PC-3 (cell line): ENCODE data around the gene MRPL41. TPM values are rescaled to one million over a fixed set of nuclear protein-coding genes. Genes with fewer than 3 reads are reported as not detected.
A peak's percentile ranks its signal among the peaks of the same experiment; 100 is the strongest.

Experiments used
- ATAC-seq: fragments of 200-7000 bp; cut with Tn5 transposase; 2 replicates; pipeline ENCODE4 v1.9.1; 2020; ENCODE audit warnings: mild to moderate bottlenecking, moderate library complexity
- Bru-seq: library from RNA; stranded (reverse); fragments of 400-500 nt; gene quantifications from one replicate; lab custom pipeline; 2021; lab: Mats Ljungman, UMichigan
- BruChase-seq, 2 experiments: library from RNA; stranded (reverse); fragments of 400-500 nt; gene quantifications; one replicate each; lab custom pipeline; 2021; lab: Mats Ljungman, UMichigan
- BruUV-seq: library from RNA; stranded (reverse); fragments of 400-500 nt; replicated peaks from 2 replicates; lab custom pipeline; 2021; lab: Mats Ljungman, UMichigan
- CTCF ChIA-PET: fragments of 300-600 bp; sonication (Branson Sonifier 250); formaldehyde crosslinking; loops from one replicate; lab custom pipeline; 2022; ENCODE audit warnings: antibody characterized with exemption; lab: Charles Lee
- POLR2A ChIA-PET: fragments of 300-600 bp; sonication (Branson Sonifier 250); formaldehyde crosslinking; loops from one replicate; lab custom pipeline; 2022; ENCODE audit warnings: antibody characterized with exemption; ENCODE audit not compliant: unreplicated experiment; lab: Charles Lee
- DNase-seq: peaks from one replicate; pipeline ENCODE4 v3.0.0-alpha.2; 2015
- H2AFZ ChIP-seq: fragments of 300-600 bp; sonication (generic); 2 replicates; pipeline ENCODE4 v1.6.0; 2016; ENCODE audit warnings: antibody characterized with exemption, low read length
- H3F3A ChIP-seq: fragments of 300-600 bp; sonication (generic); one replicate; pipeline ENCODE4 v1.6.0; 2017; ENCODE audit warnings: antibody characterized with exemption, low read length, control low read depth, mild to moderate bottlenecking; ENCODE audit not compliant: unreplicated experiment
- H3K27ac ChIP-seq: fragments of 300-600 bp; sonication (generic); 2 replicates; pipeline ENCODE4 v1.5.1; 2016; ENCODE audit warnings: mild to moderate bottlenecking, low read length
- H3K27me3 ChIP-seq: fragments of 300-600 bp; sonication (generic); 2 replicates; pipeline ENCODE4 v1.6.1; 2016; ENCODE audit warnings: low read length, mixed read lengths
- H3K36me3 ChIP-seq: fragments of 300-600 bp; sonication (generic); 2 replicates; pipeline ENCODE4 v1.6.1; 2016; ENCODE audit warnings: low read depth, mixed run types, low read length, mixed read lengths
- H3K4me1 ChIP-seq: fragments of 300-600 bp; sonication (generic); 2 replicates; pipeline ENCODE4 v1.5.1; 2016; ENCODE audit warnings: low read length; ENCODE audit not compliant: insufficient read depth
- H3K4me2 ChIP-seq: fragments of 300-600 bp; sonication (generic); 2 replicates; pipeline ENCODE4 v1.6.0; 2016; ENCODE audit warnings: low read length
- H3K4me3 ChIP-seq: fragments of 300-600 bp; sonication (generic); 2 replicates; pipeline ENCODE4 v1.5.1; 2016; ENCODE audit warnings: mild to moderate bottlenecking, low read length, mixed read lengths
- H3K79me2 ChIP-seq: fragments of 300-600 bp; sonication (generic); 2 replicates; pipeline ENCODE4 v1.6.1; 2017; ENCODE audit warnings: low read length, mixed read lengths
- H3K9ac ChIP-seq: fragments of 300-600 bp; sonication (generic); 2 replicates; pipeline ENCODE4 v1.6.0; 2016; ENCODE audit warnings: mild to moderate bottlenecking, low read length
- H3K9me2 ChIP-seq: fragments of 300-600 bp; sonication (generic); replicated peaks from 2 replicates; pipeline ENCODE4 v1.6.1; 2016; ENCODE audit warnings: mixed run types, low read length, mixed read lengths
- H3K9me3 ChIP-seq: fragments of 300-600 bp; sonication (generic); 2 replicates; pipeline ENCODE4 v1.6.1; 2016; ENCODE audit warnings: low read length, mixed read lengths
- H4K20me1 ChIP-seq: fragments of 300-600 bp; sonication (generic); 2 replicates; pipeline ENCODE4 v1.6.1; 2016; ENCODE audit warnings: low read length, mixed read lengths
- CTCF ChIP-seq: fragments of 300-600 bp; sonication (generic); conservative IDR thresholded peaks from 2 replicates; pipeline ENCODE4 v1.5.1; 2017; ENCODE audit warnings: antibody characterized with exemption, low read depth, mild to moderate bottlenecking, low read length
- EZH2 ChIP-seq: fragments of 300-600 bp; sonication (generic); IDR thresholded peaks from one replicate; pipeline ENCODE4 v1.6.1; 2017; ENCODE audit warnings: antibody characterized with exemption, mild to moderate bottlenecking, low read length; ENCODE audit not compliant: unreplicated experiment
- EZH2phosphoT487 ChIP-seq: fragments of 300-600 bp; sonication (generic); IDR thresholded peaks from 2 replicates; pipeline ENCODE4 v1.6.1; 2018; ENCODE audit warnings: mild to moderate bottlenecking, antibody characterized with exemption, low read length, borderline replicate concordance
- intact Hi-C: fragments of 100-400 bp; cut with micrococcal nuclease; formaldehyde crosslinking; loops from 2 replicates; pipeline ENCODE4 v1.9.0; 2023
- long read RNA-seq: library from polyadenylated mRNA; unstranded; transcript quantifications from one replicate; pipeline ENCODE4 v2.0.0, GENCODE V29; 2021; ENCODE audit not compliant: unreplicated experiment
- total RNA-seq: library from RNA; depleted of rRNA; stranded (reverse); fragments of >200 nt; gene quantifications from 2 replicates; pipeline ENCODE4 v1.2.3, GENCODE V29; 2014; rRNA removed

MRPL41 gene
- total RNA-seq (159 and 193 TPM in 2 replicates), Bru-seq, nascent RNA (percentile 88 among the genes with signal in this experiment), BruChase-seq, experiment 1, labeled RNA remaining after a 6-hour chase (percentile 77 among the genes with signal in this experiment), BruChase-seq, experiment 2, labeled RNA remaining after a 2-hour chase (percentile 89 among the genes with signal in this experiment)
- long read RNA-seq, transcript MRPL41-201 (2 exons, 1,262 nt): major isoform, 104 of 115 reads
- long read RNA-seq, partial matches to known transcripts: 11 of 115 reads
- long read RNA-seq, other reads (novel, unspliced or antisense): 0 of 115 reads

- TF ChIP-seq CTCF: peak; percentile 30; the same call in 1 of the 2 replicates
- TF ChIP-seq EZH2: no peak
- TF ChIP-seq EZH2phosphoT487: no peak
- Histone ChIP-seq H3K27me3 (no peaks in the 10 kb centered on the region), H3K27ac (peak within 1 kb of the TSS; percentile 30; the same call in 1 of the 2 replicates), H3K9ac (peak within 1 kb of the TSS; percentile 76), H4K20me1 (no peaks in the 10 kb centered on the region), H3K4me2 (peak within 1 kb of the TSS; percentile 95), H3K9me2 (no peaks in the 10 kb centered on the region), H3K4me3 (peak within 1 kb of the TSS; percentile 84), H2AFZ (peak within 1 kb of the TSS; percentile 67; the same call in 1 of the 2 replicates), H3K79me2 (peaks cover 16% of the 10 kb centered on the region), H3K4me1 (peaks cover 7% of the 10 kb centered on the region), H3F3A (no peaks in the 10 kb centered on the region), H3K36me3 (no peaks in the 10 kb centered on the region; the same call in 1 of the 2 replicates), H3K9me3 (no peaks in the 10 kb centered on the region)
- DNase-seq (peak; percentile 90), ATAC-seq (peak; percentile 72)
- ChIA-PET CTCF (interaction anchor here (0.5 to 0.6 kb wide), 3 partner anchors 41 to 265 kb away, joined by 3 to 5 read pairs (median 3); partner anchors contain the start of gene EHMT1), POLR2A (interaction anchor here (0.6 to 1.3 kb wide), 3 partner anchors 20 to 54 kb away, joined by 3 to 21 read pairs (median 5); partner anchors contain the start of gene ARRDC1)
- no TSS peak for BruUV-seq
- intact Hi-C loops: loop anchor here (1.0 to 10.0 kb wide), 2 partner anchors 16 to 53 kb away; partner anchors contain the start of gene ARRDC1
Observed at GRCh38 chr9:137551264-137552021, at the start of gene MRPL41. MRPL41 (plus strand) TSS chr9:137551879; CDS start chr9:137552082, 203 bp downstream.

- H3K36me3 ChIP-seq: no peaks in the 10 kb centered on the region
- BruUV-seq: no TSS peak
- H3K9ac ChIP-seq: no peak overlapping the region
- CTCF ChIA-PET: no interaction called here
- ATAC-seq (peak; percentile 90), DNase-seq (peak; percentile 71)
- H3K79me2 ChIP-seq: no peaks in the 10 kb centered on the region
- H3K4me3 ChIP-seq: no peak overlapping the region
- no peaks in the 10 kb centered on the region for H3K9me2 ChIP-seq
- intact Hi-C loops: no loop called here
- POLR2A ChIA-PET: no interaction called here
- no peak overlapping the region for H3K27ac ChIP-seq
- no peaks in the 10 kb centered on the region for H3K27me3 ChIP-seq
- H3K4me2 ChIP-seq: peak overlapping the region; percentile 67
- no peaks in the 10 kb centered on the region for H4K20me1 ChIP-seq
- no peak overlapping the region for H2AFZ ChIP-seq
- H3F3A ChIP-seq: no peaks in the 10 kb centered on the region
- H3K9me3 ChIP-seq: no peaks in the 10 kb centered on the region
- no peak for TF ChIP-seq CTCF
- no peak for TF ChIP-seq EZH2
- no peak for TF ChIP-seq EZH2phosphoT487
- 0 out of 2 replicates have a peak, but pooled peaks cover 6% of the 10 kb centered on the region for H3K4me1 ChIP-seq
Observed at GRCh38 chr9:137502008-137502911, 49.4 kb upstream of the MRPL41 start.
